Right hindlimb (tissue), 1 donor: ENCODE results near the gene LSM3.
A peak's percentile ranks its signal among the peaks of the same experiment; 100 is the strongest.
"Not testable (repeated sequence)": the region's sequence is repeated elsewhere in the genome, so short reads cannot be mapped to it uniquely, and the experiment has no call there.

Source experiments
- DNase-seq: peaks from one replicate; pipeline ENCODE4 v3.0.0-alpha.2; 2018

The LSM3 gene

DNA sequence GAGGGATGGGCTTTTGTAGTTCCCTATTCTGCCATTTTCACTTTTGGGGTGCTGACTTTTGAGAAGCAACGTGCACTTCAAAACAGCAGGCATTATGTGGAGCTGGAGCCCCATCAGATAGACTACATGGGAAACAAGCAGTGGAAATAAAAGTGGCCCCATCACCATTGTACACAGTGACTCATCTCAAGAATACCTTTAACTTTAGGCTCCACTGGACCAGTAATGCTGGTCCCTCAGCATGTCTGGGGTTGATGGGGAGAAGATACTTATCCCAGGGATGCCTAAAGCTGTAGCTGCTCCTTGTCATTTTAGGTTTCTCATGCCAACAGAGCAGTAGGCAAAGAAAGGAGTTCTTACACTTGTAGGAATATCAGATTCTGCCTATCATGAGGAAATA lies 45.0 kb downstream of the LSM3 start:
- DNase-seq, result no peak

GRCh38 chr3:14224895-14225294 lies 46.3 kb downstream of the LSM3 start:
- DNase-seq, result no peak

DNA sequence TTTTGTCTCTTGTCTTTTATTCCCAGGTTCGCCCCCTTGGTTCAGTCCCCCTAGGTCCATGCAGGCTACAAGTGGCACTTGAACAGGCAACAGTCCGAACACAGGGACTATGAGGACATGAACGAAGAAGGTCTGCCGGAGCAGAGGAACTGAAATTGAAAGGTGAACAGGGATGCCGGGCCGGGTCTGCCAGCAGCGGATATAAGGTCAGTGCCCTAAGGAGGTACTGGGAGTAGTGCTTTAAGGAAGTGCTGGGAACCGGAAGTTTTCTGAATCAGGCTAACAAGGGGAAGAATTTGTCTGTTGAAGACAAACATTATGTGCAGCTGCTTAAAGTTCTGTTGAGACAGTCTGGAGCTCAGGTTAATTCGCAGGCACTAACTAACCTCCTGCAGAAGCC lies 46.8 kb downstream of the LSM3 start:
- no peak for DNase-seq

GRCh38 chr3:14226351-14226750 lies 47.7 kb downstream of the LSM3 start:
- DNase-seq, result not testable (repeated sequence)

GRCh38 chr3:14227856-14228255 lies 49.2 kb downstream of the LSM3 start:
- no peak for DNase-seq

GRCh38 chr3:14228681-14229470 lies 50.3 kb downstream of the LSM3 start:
- DNase-seq, result no peak

DNA sequence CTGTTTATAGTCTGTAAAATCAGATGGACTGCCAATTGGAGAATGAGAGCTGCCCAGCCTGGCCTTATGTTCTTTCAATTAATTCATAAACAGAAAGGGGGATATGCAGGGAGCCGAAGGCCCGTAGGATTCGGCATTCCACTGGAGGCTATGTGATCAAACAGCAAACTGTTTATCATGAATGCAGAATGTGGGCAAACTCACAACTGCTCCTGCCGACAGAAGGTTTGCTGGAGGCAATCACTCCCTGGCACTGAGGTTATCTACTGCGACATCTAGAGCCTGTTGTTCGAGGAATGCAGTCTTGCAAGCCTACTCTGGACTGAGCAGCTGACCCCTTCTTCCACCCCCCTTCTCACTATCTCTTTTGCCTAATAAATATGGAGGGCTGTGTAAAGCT lies 51.1 kb downstream of the LSM3 start:
- not testable (repeated sequence) for DNase-seq

DNA sequence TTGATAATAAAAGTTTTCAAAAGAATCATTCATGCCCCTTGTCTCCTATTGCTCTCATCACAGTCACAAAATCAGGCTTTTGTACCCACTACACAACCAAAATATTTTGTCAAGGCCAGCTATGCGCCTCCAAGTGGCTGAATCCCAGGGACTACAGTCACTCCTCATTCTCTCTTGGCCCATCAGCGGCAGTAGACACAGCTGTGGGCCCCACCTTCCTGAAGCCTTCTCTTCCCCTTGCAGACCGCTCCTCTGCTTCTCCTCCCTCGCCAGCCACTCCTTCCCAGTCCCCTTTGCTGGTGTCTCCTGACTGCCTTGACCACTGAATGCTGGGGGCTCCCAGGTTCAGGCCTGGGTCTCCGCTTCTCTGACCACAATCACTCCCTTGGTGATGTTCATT lies 52.1 kb downstream of the LSM3 start:
- no peak for DNase-seq

- no peak for DNase-seq
Measured at GRCh38 chr3:14231145-14231990, 52.8 kb downstream of the LSM3 start.

GRCh38 chr3:14231998-14232501 lies 53.4 kb downstream of the LSM3 start:
- no peak for DNase-seq

GRCh38 chr3:14234251-14235002 lies 55.8 kb downstream of the LSM3 start:
- no peak for DNase-seq

- DNase-seq, result no peak
Measured at GRCh38 chr3:14235003-14235911, 56.6 kb downstream of the LSM3 start.

GRCh38 chr3:14235912-14236295 lies 57.3 kb downstream of the LSM3 start:
- peak; percentile 70 for DNase-seq

GRCh38 chr3:14236902-14237301 lies 58.3 kb downstream of the LSM3 start:
- no peak for DNase-seq

DNA sequence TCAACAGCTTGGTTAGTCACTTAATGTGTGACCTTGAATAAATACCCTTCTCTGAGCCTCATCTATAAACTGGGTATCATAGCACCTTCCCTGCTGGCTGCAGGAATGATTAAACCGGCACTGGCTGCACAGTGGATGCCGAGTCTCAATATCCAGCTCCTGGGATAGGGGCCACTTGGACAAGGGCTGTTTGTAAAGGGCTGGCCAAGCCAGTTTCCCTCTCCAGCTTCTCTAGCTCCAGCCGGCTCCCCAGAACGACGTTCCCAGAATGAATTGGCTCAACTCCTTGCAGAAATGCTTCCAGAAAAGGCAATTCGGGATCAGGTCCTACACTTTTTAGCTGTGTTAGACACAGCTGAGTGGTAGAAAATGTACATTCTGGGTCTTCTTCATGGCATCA lies 58.8 kb downstream of the LSM3 start:
- peak; percentile 76 for DNase-seq

DNA sequence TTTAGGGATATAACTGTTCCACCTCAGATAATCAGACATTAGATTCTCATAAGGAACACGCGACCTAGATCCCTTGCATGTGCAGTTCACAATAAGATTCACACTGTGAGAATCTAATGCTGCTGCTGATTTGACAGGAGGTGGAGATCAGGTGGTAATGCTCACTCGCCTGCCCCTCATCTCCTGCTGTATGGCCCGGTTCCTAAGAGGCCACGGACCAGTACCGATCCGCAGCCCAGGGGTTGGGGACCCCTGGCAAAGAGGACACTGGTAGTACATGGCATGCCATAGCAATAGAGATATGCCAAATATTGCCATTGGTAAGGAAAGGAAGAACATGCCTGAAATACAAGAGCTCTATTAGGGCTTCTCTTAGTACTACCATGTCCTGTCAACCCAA lies 59.7 kb downstream of the LSM3 start:
- DNase-seq, result no peak

DNA sequence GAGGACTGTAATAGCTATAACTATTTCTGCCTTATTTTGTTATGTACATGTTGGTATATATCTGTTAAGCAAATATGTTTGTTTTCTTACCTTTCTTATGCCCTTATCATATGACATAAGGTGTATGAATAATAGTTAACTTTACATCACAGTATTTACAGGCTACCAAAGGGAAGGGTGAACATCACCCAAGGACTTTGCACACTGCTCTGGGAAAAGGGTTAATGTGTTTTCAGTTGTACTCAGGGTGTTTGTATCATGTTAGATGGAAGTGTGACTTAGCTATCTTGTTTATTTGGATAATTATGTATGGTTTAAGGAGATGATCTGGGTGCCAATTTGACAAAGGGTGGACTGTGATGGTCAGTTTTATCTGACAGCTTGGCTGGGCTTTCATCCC lies 60.3 kb downstream of the LSM3 start:
- no peak for DNase-seq

DNA sequence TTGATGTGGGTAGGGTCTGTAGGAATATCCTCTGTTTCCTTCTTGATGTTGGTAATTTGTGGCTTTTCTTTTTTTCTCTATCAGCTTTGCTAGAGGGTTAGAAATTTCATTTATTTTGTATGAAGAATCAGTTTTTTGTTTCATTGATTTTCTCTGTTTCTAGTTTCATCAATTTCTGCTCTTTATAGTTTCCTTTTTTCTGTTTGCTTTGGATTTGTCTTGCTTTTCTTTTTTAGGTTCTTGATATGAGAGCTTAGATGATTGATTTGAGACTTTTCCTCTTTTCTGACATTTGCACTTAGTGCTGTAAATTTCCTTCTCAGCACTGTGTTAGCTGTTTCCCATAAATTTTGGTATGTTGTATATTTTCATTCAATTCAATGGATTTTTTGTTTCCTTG lies 61.3 kb downstream of the LSM3 start:
- DNase-seq, result no peak

DNA sequence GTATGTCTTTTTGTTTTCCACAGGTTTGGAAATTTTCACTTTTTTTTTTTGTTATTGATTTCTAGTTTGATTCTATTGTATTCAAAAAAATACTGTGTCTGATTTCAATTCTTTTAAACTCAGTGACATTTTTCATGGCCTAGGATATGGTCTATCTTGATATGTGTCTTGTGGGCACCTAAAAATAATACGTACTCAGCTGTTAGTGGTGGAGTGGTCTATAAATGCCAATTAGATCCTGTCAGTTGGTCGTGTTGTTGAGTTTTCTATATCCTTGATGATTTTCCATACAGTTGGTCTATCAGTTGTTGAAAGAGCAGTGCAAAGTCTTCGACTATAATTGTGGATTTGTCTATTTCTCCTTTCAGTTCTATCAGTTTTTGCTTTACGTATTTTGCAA lies 61.7 kb downstream of the LSM3 start:
- DNase-seq, result no peak

- no peak for DNase-seq
Measured at GRCh38 chr3:14241716-14242115, 63.1 kb downstream of the LSM3 start.

DNA sequence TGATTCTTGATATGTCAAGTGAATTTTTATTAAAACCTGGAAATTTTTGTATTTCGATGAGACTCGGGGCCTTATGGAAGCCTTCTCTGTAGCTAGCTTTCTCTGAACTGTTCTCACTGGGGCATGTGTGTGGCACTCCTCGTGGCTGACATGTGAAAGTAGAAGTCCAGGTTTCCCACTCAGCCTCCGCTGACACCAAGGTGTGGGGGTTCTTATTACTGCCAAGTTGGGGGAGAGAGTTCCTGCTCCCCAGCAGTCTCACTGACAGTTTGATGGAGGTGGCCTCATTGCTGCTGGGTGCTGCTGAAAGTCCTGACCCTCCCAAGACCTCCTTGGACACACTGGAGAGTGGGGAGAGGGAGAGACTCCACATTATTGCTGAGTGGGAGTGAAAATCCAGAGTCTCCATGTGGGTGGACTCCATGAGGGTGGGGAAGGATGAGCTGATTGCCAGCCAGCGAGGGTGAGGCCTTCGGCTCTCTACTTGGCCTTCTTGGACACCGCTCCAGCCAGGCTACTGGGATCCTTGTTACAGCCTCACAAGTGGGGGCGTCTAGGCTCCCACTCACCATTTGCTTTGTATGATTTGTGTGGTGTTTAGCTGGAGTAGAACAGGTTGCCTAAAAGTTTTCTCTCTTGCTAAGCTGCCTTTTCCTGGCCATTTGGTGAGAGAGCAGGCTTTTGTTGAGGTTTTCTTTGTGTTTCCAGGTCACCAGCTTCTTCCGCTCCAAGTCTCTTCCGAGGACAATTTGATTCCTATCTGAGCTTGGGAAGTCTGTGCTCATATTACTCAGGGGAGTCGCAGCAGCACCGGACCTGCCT lies 64.1 kb downstream of the LSM3 start:
- no peak for DNase-seq
